Adipocyte (in vitro differentiated cells): ENCODE results near the gene KIRREL3.

ENCODE experiments used
- DNase-seq: peaks from one replicate; pipeline ENCODE4 v3.0.0-alpha.2; 2015; ENCODE audit warnings: low read depth
- H3K27me3 ChIP-seq: replicated peaks from 2 replicates; pipeline ENCODE4 v1.7.0; 2013; ENCODE audit warnings: mild to moderate bottlenecking, low read length, moderate library complexity; ENCODE audit not compliant: control insufficient read depth, insufficient read depth
- H3K36me3 ChIP-seq: 2 replicates; pipeline ENCODE4 v1.7.0; 2013; ENCODE audit warnings: low read length, mild to moderate bottlenecking, moderate library complexity; ENCODE audit not compliant: control insufficient read depth, insufficient read depth, severe bottlenecking
- H3K4me1 ChIP-seq: 2 replicates; pipeline ENCODE4 v1.7.0; 2013; ENCODE audit warnings: mild to moderate bottlenecking, low read length, moderate library complexity; ENCODE audit not compliant: control insufficient read depth, insufficient read depth
- H3K4me3 ChIP-seq: 2 replicates; pipeline ENCODE4 v1.7.0; 2013; ENCODE audit warnings: mild to moderate bottlenecking, low read length, moderate library complexity
- H3K9ac ChIP-seq: 2 replicates; pipeline ENCODE4 v1.7.0; 2013; ENCODE audit warnings: mild to moderate bottlenecking, low read length, moderate library complexity
- H3K9me3 ChIP-seq: 2 replicates; pipeline ENCODE4 v1.7.0; 2013; ENCODE audit warnings: mild to moderate bottlenecking, low read length, moderate library complexity; ENCODE audit not compliant: control insufficient read depth

Gene KIRREL3

DNA sequence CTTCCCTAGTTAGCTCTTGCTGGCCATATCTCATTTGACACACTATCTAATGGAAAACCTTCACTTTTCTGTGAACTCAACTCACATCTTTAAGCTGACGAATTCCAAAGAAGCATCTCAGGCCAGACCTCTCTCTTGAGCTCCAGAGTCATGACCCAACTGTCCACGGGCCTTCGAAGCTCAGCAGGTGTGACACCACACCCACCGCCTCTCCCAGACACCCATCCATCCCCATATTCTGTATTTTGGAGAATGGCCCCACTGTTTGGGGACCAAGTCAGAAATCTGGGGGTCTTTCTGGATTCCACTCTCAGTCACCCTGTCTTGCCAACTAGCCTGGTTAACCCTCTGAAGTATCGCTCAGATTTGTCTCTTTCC lies 519.3 kb downstream of the KIRREL3 start:
- DNase-seq = no peak
- peaks cover 4% of the 10 kb centered on the region for H3K4me1 ChIP-seq
- no peak overlapping the region for H3K9ac ChIP-seq
- no peak overlapping the region for H3K4me3 ChIP-seq
- no peaks in the 10 kb centered on the region for H3K27me3 ChIP-seq
- peaks cover 5% of the 10 kb centered on the region for H3K9me3 ChIP-seq
- H3K36me3 ChIP-seq = no peaks in the 10 kb centered on the region

DNA sequence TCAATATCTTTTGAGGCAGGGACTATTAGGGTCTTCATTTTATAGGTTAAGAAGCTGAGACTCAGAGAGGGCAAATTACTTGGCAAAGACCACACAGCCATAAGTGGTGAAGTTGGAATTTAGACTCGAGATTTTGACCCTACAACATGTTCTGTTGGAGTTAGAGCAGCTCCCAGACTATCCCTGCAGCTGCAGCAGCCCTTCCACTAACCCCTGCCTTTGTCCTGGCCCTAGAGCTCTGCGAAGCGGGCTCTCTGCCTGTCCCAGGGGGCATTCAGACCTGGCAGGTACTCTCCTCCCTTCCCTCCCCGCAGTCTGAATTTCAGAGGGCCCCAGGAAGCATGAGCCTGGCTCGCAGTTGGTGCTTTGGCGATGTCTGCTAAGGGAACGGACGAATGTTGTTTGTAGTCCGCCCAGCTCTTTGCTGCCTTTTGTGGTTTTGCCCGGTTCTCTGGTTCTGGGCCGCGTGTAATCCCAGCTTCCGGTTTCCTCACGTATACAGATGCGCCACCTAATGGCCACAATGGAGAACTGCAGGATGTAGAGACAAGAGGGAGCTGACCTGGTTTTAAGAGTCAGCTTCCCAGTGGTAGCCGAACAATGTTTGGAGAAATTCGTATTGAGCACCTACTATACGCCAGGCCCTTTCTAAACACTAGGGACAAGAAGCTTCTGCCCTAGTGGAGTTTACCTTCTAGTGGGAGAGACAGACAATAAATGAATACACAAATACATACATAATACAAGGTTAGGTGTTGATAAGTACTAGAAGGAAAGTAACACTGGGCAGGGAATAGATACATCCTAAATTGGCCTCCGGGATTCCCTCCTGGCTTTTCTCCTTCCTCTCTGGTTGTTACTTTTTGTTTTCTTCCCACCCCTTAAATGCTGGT lies 519.9 kb downstream of the KIRREL3 start:
- Histone ChIP-seq H3K36me3 (no peaks in the 10 kb centered on the region), H3K9me3 (peaks cover 5% of the 10 kb centered on the region), H3K9ac (peak overlapping the region; percentile 76), H3K4me3 (peak overlapping the region; percentile 61), H3K4me1 (peaks cover 4% of the 10 kb centered on the region), H3K27me3 (no peaks in the 10 kb centered on the region)
- DNase-seq = peak; percentile 96

DNA sequence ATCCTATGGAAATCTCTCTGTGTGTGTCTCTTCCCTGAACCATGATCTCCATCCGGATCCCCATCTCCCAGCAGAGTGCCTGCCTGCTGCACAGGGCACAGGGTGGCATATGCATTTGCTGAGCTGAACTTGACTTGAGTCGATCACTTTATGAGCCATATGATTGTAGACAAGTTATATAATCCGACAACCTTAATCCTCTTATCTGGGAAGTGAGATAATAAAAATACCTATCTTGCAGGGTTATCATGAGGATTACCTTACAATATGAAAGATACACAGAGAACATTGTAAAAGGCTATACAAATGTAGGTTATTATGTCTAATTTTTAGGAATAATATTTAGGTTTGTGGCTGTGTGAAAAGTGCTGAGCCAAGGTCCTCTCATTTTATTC lies 520.6 kb downstream of the KIRREL3 start:
- DNase-seq = no peak
- Histone ChIP-seq H3K27me3 (no peaks in the 10 kb centered on the region), H3K9ac (peak overlapping the region; percentile 76), H3K9me3 (peaks cover 5% of the 10 kb centered on the region), H3K4me1 (peaks cover 4% of the 10 kb centered on the region), H3K4me3 (no peak overlapping the region), H3K36me3 (no peaks in the 10 kb centered on the region)

DNA sequence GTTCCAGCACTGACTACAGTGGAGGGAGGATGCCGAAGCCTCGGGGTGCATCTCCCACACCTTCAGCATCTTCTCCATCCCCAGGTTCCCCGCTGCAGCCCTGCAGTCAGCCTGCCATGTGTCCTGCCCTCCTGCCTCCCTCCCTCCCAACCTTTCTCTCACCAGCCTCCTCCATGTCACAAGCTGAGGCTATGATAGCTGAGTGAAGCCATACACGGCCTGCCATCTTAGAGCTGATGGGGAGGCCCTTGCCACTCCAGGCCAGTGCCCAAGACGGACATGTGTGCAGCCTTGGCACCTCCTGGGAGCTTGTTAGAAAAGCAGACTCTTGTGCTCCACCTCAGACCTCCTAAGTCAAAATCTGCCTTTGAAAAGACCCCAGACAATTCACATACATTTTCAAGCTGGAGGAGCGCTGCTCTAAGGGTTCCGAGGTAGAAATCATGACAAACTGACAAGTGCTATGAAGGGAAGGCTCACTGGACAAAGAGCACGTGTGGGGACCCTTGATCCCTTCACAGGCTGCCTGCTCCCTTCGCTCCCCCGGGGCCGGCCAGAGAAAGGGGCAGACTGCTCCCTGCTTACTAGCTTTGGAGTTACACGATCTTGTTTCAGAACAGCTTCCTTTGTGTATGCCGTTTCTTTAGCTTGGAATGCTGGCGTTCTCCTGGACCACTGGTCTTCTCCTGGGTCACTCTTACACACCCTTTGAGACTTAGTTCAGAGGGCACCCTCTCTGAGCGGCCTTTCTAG lies 521.2 kb downstream of the KIRREL3 start:
- H3K4me3 ChIP-seq = no peak overlapping the region
- no peak for DNase-seq
- no peak overlapping the region for H3K9ac ChIP-seq
- H3K4me1 ChIP-seq = peaks cover 4% of the 10 kb centered on the region
- no peaks in the 10 kb centered on the region for H3K36me3 ChIP-seq
- peaks cover 5% of the 10 kb centered on the region for H3K9me3 ChIP-seq
- H3K27me3 ChIP-seq = no peaks in the 10 kb centered on the region

DNA sequence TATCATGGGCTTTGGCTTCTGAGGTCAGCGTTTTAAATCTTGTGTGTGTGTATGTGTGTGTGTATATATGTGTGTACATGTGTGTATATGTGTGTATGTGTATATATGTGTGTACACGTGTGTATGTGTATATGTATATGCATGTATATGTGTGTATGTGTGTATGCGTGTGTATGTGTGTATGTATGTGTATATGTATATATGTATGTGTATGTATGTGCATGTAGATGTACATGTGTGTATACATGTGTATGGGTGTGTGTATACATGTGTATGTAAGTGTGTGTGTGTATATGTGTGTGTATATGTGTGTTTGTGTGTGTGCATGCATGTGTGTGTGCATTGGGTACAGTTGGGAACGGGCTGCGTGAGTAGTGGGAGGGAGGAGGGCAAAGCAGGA lies 522.1 kb downstream of the KIRREL3 start:
- Histone ChIP-seq H3K36me3 (no peaks in the 10 kb centered on the region), H3K4me1 (peaks cover 4% of the 10 kb centered on the region), H3K4me3 (no peak overlapping the region), H3K9me3 (peaks cover 5% of the 10 kb centered on the region), H3K9ac (no peak overlapping the region), H3K27me3 (no peaks in the 10 kb centered on the region)
- DNase-seq = no peak

DNA sequence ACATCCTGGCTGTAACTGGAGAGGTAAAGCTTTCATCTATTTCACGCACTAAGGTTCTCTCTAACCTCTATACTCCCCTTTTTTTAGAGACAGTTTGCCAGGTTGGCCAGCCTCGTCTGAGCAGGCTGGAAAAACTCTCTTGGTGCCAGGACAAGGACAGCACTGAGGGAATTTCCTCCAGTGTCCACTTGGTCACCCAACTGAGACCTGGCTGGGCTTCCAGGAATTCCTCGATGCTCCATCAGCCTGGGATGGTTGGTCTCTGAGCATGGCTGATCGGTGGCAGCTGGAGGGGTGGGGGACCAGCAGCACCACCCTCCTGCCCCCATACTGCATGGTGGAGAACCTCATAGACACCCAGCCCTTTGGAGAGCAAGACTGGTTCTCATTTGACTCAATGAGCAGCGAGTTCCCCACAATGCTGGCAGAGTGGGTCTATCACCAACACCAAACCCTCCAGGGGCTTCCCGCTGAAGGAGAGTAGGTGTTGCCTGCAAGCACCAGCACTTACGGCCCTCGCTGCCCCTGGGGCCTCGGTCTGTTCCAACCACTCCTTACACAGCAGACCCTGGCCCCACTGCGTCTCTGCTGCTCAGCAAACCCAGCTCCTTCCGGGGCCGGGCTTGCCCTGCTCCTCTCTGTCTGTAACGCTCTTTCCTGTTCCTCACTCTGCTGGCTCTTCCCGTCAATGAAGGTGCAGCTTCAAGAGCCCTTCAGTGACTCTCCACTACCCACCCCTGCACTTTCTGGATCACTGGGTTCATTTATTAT lies 522.9 kb downstream of the KIRREL3 start:
- H3K36me3 ChIP-seq = no peaks in the 10 kb centered on the region
- peaks cover 4% of the 10 kb centered on the region for H3K9me3 ChIP-seq
- no peak overlapping the region for H3K9ac ChIP-seq
- H3K4me3 ChIP-seq = no peak overlapping the region
- peaks cover 4% of the 10 kb centered on the region for H3K4me1 ChIP-seq
- DNase-seq = no peak
- H3K27me3 ChIP-seq = no peaks in the 10 kb centered on the region

DNA sequence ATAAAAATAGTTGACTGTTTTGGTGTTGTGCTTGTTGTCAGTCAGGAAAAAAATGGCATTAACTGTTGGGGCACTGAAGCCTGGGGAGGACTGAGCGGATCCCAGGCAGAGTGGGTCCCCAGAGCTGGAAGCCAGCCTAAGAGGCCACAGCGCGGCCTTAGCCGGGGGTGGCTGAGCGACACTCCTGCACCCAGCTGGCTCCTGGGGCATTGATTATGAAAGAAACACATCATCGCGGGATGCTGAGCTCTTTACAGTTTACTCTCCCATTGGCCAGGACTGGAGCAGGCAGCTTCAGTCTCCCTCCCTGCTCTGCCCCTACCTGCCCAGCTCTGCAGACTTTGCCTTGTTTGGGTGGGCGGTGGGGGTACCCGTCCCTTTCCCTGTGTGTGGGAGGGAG lies 523.6 kb downstream of the KIRREL3 start:
- no peak for DNase-seq
- Histone ChIP-seq H3K9ac (no peak overlapping the region), H3K4me1 (peaks cover 4% of the 10 kb centered on the region), H3K9me3 (no peaks in the 10 kb centered on the region), H3K4me3 (no peak overlapping the region), H3K36me3 (no peaks in the 10 kb centered on the region), H3K27me3 (no peaks in the 10 kb centered on the region)

DNA sequence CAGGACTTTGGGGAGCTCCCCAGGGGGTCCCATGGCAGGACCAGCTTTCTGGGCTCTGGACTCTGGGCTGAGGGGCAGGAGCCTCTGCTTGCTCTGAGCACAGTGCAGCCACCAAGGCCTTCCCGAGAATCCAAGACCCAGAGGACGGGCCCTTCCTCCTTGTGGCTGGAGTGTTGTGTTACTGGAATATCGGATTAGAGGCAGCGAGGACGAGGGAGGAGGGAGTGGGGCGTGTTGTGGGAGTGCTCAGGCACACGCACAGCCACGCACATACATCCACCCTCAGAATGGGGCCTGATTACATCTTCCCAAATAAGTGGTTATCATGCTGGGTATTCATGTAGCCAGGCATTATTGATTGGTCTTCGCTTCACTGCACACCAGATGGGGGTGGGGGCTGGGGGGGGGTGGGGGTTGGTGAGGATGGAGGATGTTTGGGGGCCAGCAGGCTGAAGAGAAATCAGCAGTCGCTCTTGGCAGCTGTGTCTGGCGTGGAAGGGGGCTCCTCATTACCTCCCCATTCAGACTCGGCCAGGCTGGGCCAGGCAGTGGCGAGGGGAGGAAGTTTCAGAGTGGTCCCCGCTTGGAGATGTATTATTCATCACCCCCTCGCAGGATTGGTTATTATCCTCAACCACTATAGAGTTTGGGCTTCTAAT lies 524.2 kb downstream of the KIRREL3 start:
- Histone ChIP-seq H3K4me3 (no peak overlapping the region), H3K9me3 (no peaks in the 10 kb centered on the region), H3K4me1 (peaks cover 4% of the 10 kb centered on the region), H3K36me3 (no peaks in the 10 kb centered on the region), H3K27me3 (no peaks in the 10 kb centered on the region), H3K9ac (no peak overlapping the region)
- DNase-seq = no peak

DNA sequence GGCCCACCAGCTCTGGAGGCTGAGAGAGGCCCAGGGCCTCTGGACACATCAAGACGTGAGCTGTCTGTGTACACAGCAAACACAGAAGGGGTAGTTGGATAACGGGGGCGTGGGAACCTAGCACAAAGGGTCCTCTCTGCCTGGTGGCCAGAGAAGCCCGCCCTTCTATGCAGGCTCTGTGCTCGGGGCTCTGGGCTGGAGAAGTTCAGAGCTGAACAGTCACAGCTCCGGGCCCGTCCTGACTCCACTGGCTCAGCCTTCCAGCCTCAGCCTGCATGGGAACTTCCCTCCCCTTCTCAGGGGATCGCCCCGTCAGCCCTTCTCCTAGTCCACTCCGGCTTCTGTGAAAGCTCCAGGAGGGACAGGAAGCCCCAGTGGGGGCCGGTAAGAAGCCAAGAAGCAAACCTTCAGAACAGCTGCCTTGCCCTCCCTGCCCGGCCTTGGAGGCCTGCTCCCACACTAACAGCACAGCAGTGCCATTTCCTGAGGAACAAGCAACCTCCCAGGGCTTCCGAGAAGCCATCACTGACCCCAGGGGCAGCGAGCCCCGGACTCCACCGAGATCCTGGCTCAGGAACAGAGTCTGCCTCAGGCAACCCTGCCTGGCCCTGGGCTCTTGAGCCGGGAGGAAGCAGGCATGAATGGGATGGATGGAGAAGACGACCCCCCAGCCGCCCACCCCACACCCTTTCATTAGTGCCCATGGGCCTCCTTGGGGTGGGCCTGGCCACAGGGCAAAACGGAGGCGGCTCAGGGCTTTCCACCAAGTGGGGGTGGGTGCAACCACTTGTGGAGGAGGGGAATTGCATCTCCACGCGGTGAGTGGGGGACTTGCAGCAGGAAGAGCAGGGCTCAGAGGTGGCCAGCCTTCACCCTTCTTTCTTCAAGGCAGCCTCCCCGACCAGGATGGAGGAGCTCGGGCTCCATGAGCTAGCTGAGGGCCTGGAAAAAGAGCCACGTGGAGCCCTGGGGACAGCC lies 525.3 kb downstream of the KIRREL3 start:
- Histone ChIP-seq H3K9me3 (no peaks in the 10 kb centered on the region), H3K27me3 (no peaks in the 10 kb centered on the region), H3K4me1 (peaks cover 1% of the 10 kb centered on the region), H3K36me3 (no peaks in the 10 kb centered on the region), H3K4me3 (no peak overlapping the region), H3K9ac (no peak overlapping the region)
- DNase-seq = no peak

DNA sequence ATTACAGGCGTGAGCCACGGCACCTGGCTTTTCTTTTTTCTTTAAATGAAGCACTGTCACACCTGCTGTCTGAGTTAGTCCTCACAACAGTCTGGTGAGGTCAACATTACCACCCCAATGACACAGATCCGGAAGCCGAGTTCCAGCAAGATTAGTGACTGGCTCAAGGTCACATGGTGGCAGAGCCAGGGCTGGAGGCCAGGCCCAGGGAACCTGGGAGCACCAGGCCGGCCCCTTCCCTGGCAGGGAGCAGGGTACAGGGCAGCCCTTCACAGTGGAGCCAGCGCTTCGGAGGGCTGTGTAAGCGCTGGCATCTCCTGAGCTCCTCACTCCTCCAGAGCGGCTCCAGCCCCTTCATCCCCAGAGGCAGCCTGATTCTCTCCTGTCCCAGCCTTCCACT lies 526.4 kb downstream of the KIRREL3 start:
- Histone ChIP-seq H3K27me3 (no peaks in the 10 kb centered on the region), H3K4me3 (no peak overlapping the region), H3K9ac (no peak overlapping the region), H3K9me3 (no peaks in the 10 kb centered on the region), H3K36me3 (no peaks in the 10 kb centered on the region), H3K4me1 (no peaks in the 10 kb centered on the region)
- DNase-seq = no peak
